LNCaP clone FGC (cell line): Measurements from ENCODE around the gene FKBP10.
"Not testable (repeated sequence)": the region's sequence is repeated elsewhere in the genome, so short reads cannot be mapped to it uniquely, and the experiment has no call there.

Experiments
- DNase-seq: peaks from one replicate; pipeline ENCODE4 v3.0.0-alpha.2; 2011; ENCODE audit warnings: low read depth
- H3K4me3 ChIP-seq: 2 replicates; pipeline ENCODE4 v1.5.1; 2011; ENCODE audit warnings: mild to moderate bottlenecking, low read depth, low read length, control low read depth
- TF ChIP-seq, protein P1 (sequence below): IDR thresholded peaks from 2 replicates; pipeline ENCODE4 v1.5.1; 2012; ENCODE audit warnings: mild to moderate bottlenecking; ENCODE audit not compliant: control insufficient read depth, insufficient read depth; ENCODE audit errors: extremely low read depth

Gene FKBP10

DNA sequence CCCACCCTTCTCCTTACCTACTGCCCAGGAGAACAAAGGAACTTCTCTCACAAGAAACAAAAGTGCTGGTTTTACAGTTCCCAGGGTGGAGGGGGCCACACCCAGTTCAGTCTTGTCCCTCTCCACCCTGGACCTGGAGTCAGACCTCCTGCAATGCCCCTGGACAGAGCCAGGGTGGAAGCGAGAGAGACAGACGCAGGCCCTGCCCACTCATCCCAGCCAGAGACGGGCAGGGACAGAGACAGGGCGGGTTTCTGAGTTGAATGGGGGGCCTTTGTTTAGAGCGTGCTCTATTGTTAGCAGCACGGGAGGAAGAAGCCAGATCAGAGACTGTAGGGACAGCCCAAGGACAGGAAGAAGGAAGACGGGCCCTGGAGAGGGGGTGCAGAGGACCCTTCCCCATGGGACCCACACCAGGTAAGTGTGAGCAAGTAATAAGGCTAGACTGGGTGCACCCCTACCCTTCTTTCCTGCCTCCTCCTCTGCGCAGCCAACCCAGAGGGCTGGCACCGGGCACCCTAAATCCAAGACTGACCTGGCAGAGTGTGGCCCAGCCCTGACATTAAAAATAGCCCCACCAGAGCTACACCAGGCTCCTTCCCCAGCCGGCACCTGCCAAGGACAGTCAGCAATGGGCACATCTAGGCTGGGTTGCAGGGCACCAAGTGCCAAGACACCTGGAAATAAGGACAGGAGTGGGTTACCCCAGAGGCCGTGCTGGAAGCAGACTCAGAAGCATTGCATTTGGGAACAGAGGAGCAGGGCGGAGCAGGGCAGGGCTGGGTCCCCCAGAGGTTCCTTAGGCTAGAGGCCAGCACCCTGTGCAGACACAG is 37.2 kb upstream of the FKBP10 start:
- DNase-seq: no peak
- TF ChIP-seq, protein P1, sequence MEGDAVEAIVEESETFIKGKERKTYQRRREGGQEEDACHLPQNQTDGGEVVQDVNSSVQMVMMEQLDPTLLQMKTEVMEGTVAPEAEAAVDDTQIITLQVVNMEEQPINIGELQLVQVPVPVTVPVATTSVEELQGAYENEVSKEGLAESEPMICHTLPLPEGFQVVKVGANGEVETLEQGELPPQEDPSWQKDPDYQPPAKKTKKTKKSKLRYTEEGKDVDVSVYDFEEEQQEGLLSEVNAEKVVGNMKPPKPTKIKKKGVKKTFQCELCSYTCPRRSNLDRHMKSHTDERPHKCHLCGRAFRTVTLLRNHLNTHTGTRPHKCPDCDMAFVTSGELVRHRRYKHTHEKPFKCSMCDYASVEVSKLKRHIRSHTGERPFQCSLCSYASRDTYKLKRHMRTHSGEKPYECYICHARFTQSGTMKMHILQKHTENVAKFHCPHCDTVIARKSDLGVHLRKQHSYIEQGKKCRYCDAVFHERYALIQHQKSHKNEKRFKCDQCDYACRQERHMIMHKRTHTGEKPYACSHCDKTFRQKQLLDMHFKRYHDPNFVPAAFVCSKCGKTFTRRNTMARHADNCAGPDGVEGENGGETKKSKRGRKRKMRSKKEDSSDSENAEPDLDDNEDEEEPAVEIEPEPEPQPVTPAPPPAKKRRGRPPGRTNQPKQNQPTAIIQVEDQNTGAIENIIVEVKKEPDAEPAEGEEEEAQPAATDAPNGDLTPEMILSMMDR: no peak
- no peak overlapping the region for H3K4me3 ChIP-seq

DNA sequence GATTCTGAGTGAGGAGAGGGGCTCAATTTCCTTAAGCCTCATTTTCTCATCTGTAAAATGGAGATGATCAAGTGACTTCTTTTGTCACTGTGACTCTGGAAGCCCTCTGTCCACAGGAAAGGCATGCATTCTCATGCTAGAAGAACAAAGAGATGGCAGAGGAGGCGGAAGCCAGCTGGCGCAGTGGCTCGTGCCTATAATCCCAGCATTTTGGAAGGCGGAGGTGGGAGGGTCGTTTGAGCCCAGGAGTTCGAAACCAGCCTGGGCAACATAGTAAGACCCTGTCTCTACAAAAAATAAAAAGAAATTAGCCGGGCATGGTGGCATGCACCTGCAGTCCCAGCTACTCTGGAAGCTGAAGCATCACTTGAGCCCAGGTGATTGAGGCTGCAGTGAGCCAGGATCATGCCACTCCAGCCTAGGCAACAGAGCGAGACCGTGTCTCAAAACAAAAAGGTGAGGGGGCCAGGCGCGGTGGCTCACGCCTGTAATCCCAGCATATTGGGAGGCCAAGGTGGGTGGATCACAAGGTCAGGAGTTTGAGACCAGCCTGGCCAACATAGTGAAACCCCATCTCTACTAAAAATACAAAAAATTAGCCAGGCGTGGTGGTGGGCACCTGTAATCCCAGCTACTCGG is 36.4 kb upstream of the FKBP10 start:
- not testable (repeated sequence) for DNase-seq, H3K4me3 ChIP-seq

DNA sequence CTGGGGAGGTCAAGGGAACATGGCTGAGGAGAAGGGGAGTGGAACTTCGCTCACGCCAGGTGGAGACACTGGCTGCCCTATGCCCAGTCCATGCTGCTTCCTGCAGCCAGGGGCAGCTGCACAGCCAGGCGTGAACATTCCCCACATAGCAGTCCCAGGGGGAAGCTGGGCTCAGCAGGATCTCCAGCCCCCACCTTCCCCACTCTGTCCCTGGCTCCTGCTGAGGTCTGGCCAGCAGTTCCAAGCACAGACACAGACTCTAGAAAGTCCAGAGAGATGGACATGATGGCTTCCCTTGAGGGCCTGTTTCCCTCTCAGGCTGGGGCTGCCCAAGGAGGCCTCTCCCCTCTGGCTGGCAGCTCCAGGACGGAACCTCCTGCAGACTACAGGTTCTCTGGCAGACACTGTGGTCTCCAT is 35.6 kb upstream of the FKBP10 start:
- H3K4me3 ChIP-seq: 0 out of 2 replicates have a peak overlapping the region, but pooled peaks have one; percentile 25
- TF ChIP-seq, protein P1: 0 out of 2 replicates have a peak, but pooled peaks have one; percentile 11
- DNase-seq: no peak

DNA sequence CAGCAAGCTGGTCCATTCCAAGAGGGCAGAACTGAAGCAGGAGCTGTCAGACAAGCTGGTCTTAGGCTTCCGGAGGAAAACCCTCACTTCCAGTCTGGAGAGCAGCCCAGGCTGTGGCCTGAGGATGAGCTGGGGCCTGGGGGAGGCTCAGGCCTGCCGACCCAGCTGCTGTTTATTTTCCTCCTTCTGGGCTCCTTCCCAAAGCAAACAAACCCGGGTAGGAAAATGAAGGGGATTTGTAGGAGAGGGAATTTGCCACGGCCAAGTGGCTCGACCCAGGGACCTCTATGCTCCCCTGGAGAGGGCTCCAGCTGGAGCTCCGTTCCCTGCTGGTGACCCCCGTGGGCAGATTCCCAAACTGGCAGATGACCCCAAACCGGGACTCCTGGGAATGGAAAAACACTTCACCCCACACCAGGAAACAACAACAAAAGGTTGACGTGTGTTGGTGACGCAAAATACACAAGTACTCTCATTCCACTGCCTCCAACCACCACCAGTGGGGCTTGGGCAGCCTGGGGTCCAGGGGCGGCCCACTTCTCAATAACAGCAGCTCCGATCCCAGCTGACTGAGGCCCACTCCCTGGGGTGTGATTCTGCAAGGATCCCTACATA is 35.1 kb upstream of the FKBP10 start:
- TF ChIP-seq, protein P1: no peak
- peak overlapping the region; percentile 43 for H3K4me3 ChIP-seq
- peak; percentile 93 for DNase-seq

DNA sequence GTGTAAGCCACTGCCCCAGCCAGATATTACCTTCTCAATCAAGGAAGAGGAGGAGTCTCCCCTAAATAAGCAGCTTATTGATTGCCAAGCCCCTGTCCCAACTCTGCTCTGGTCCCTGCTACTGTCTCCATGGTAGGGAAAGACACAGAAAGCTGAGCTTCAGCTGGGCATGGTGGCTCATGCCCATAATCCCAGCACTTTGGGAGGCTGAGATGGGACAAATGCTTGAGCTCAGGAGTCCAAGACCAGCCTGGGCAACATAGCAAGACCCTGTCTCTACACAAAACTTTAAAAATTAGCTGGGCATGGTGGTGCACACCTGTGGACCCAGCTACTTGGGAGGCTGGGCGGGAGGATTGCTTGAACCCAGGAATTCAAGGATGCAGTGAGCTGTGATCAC is 32.9 kb upstream of the FKBP10 start:
- TF ChIP-seq, protein P1: no peak
- DNase-seq: no peak
- H3K4me3 ChIP-seq: no peak overlapping the region

DNA sequence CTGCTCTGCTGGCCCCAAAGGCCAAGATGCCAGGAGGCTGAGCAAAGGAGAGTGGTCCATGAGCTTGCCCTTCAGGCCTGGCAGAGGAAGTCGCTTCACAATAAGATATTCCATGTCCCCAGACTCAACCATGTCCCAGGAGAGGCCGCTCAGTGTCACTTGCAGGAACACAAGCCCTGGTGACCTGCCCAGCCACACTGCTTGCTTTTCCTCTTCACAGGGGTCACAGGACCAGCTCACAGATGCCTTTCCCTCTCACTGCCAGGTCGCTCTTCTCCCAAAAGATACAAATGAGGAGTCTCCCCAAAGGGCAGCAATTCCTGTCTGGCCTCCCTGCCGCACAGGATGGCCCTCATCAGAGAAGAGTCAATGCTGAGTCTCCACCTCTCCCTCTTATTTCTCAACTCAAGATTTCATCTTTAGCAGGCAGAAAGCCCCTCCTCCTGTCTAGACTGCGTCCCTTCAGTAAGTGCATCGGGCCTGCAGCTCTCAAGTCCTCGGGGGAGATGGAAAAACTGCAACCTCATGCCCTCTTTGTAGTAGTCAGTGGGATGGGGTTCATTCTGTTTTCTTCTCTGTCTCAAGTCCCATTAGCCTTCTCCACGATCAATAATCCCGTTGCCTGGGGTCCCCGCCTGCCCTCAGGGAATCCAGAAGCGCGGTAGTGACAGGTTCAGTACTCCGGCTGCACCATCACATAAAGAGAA is 31.2 kb upstream of the FKBP10 start:
- DNase-seq: no peak

More for the DNA sequence above, 31.2 kb upstream of the FKBP10 start:
- TF ChIP-seq, protein P1: no peak
- no peak overlapping the region for H3K4me3 ChIP-seq
